ENCODE data around the gene TMA7B.
"Not testable (repeated sequence)": the region's sequence is repeated elsewhere in the genome, so short reads cannot be mapped to it uniquely, and the experiment has no call there.

TMA7B gene

GRCh38 chr22:39983346-39983745 lies 23.1 kb downstream of the TMA7B start:
- no peak for DNase-seq (ENCODE audit: low read depth, low spot score)

- no peak for DNase-seq (ENCODE audit: low read depth, low spot score)
These were observed 23.8 kb downstream of the TMA7B start for GRCh38 chr22:39984006-39984405.

DNA sequence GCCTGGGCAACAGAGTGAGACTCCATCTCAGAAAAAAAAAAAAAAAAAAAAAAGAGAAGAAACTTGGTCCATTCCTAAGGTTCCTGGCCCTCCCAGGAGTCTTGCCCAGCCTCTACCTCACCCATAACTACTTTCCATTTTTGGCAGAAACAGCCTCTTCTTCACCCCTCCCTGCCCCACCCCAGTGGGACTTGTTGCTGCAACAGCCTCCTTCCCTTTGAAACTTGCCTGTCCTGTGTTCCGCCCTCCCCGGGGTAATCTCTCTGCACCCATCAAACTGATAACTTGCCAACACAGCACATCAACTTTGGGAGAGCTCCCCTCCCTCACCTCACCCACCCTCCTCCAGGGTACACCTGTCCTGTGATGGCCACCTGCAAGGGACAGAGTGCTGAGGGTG lies 24.5 kb downstream of the TMA7B start:
- DNase-seq (ENCODE audit: low read depth, low spot score) = no peak

DNA sequence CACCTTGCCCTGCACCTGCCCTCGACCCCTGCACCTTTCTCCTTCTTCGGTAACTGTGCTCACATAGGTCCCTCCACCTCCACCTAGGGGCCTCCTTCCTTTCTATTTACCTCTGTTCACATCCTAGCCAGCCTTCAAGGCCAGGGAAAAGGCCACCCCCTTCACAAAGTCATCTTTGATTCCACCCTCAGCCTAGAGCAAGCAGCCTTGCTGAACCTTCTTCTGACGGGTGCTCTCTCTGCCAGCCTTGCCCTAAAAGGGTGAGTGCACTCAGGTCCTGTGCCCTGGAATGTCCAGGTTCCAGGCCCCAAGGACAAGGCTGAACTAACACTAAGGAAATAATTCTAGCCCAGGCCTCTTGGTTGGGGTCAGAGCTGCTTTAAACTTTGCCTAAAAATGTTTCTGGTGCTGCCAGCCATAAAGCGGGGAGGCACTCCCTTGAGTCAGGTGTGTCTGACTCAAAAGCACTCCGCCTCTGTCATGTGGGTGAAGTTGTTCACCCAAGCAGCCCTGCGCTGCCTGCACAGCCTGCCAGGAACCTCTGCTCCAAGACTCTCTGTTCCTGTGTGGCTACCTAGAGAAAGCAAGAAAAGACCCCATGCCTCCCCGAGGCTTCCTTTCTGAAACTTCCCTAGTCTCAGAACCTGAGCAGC lies 25.3 kb downstream of the TMA7B start:
- no peak for DNase-seq (ENCODE audit: low read depth, low spot score)

- DNase-seq (ENCODE audit: low read depth, low spot score) = no peak
These were observed 28.4 kb downstream of the TMA7B start for GRCh38 chr22:39988386-39989114.

- DNase-seq (ENCODE audit: low read depth, low spot score) = no peak
These were observed 29.4 kb downstream of the TMA7B start for GRCh38 chr22:39989633-39990032.

DNA sequence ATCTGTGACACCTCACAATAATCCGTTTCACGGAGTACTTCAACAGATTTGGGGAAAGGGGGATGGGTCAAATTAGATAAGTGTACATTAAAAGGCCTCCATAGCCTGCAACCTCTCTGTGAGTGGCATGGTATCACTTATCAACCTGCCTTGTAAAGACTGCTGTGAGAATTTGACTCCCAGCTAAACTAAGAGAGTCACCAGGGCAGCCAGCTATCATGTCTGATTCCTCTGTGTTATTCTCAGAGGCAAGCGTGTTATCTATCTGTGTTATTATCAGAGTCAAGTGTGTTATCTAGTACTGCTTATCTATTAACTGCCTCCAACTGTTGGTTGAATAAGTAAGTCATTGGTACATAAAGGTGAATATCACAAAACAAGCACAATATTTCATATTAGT lies 30.5 kb downstream of the TMA7B start:
- no peak for DNase-seq (ENCODE audit: low read depth, low spot score)

GRCh38 chr22:39991159-39991860 lies 31.1 kb downstream of the TMA7B start:
- no peak for DNase-seq (ENCODE audit: low read depth, low spot score)

DNA sequence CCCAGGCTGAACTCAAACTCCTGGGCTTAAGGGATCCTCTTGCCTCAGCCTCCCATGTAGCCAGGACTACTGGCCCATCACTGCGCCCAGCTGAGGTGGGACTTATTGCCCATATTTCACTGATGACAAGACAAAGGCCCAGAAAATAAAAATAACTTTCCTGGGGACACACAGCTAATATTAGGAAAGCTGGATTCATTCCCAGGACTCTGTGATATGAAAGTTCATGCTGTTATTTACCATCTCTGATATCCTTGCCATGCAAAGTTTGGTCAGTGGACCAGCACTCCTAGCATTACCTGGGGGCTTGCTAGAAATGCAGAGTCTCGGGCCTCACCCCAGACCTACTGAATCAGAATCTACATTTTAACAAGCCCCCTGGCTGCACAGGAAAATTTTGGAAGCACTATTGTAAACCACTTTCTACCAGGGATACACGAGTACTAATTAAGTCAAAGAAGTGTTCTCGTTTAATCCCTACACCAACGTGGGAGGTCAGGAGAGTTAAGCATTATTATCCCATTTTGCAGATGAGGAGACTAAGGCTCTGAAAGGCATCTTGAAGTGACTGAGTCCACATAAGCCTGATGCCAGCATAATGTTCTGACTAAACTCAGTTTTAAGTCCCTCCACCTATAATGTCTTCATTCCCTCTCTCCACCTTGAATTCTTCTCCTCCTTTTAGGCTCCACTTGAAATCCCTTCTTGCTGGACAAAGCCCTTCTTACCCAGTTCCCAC lies 32.1 kb downstream of the TMA7B start:
- no peak for DNase-seq (ENCODE audit: low read depth, low spot score)

DNA sequence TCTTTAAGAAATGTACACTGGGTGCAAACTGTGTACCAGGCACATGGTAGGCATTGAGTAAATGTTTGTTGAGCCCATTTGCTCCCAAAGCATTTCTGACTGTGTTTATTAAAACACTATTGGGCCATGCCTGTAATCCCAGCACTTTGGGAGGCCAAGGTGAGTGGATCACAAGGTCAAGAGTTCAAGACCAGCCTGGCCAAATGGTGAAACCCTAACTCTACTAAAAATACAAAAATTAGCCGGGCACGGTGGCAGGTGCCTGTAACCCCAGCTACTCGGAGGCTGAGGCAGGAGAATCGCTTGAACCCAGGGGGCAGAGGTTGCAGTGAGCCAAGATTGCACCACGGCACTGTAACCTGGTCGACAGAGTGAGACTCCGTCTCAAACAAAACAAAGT lies 32.7 kb downstream of the TMA7B start:
- DNase-seq (ENCODE audit: low read depth, low spot score) = not testable (repeated sequence)

- DNase-seq (ENCODE audit: low read depth, low spot score) = peak; percentile 51
These were observed 33.9 kb downstream of the TMA7B start for GRCh38 chr22:39994041-39994565.

DNA sequence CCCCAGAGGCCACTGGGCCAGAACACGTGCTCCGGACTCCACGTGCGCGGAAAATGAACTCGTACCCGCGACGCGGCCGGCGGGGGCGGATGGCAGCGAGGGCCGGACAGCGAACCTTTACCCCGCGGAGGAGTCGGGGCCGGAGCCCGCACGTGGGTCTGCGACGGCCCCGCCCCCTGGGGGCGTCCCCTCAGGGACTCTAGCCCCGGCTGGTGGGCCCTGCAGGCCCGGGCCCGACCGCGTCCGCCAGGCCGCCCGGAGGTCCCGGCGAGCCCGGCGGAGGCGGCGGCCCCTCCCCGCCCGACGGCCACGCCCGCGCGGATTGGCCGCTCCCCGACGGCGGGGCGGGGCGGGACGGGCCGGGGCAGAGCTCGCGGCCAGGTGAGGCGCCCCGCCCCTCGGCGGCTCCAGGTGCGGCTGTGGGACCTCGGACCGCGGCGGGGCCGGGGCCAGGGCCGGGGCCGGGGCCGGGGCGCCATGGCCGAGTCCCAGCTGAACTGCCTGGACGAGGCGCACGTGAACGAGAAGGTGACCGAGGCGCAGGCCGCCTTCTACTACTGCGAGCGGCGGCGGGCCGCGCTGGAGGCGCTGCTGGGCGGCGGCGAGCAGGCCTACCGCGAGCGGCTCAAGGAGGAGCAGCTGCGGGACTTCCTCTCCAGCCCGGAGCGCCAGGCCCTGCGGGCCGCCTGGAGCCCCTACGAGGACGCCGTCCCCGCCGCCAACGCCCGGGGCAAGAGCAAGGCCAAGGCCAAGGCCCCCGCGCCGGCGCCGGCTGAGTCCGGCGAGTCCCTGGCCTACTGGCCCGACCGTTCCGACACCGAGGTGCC lies 34.6 kb downstream of the TMA7B start, which contains the start of gene FAM83F:
FAM83F (plus strand) TSS at position 389 of the 827 bp plus-strand sequence; CDS start at position 478, 89 bp downstream.
- DNase-seq (ENCODE audit: low read depth, low spot score) = peak; percentile 19

- DNase-seq (ENCODE audit: low read depth, low spot score) = no peak
These were observed 35.4 kb downstream of the TMA7B start for GRCh38 chr22:39995393-39996252.

DNA sequence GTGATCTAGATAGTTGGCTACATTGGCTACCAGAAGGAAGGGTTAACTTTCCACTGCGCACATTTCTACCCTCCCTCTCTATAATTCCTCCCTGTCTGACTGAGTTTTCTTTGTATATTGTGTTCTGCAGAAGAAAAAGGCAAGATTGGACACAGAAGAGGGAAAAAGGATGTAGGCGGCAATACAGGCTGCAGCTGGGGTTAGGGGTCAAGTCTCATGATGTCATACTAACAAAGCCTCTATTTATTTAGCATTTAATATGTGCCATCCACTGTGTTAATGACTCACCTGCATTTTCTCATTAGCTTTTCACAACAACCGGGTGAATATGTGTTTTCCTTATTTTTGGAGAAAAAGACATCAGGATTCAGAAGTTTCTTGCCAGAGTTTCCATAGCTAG lies 36.5 kb downstream of the TMA7B start:
- no peak for DNase-seq (ENCODE audit: low read depth, low spot score)

- DNase-seq (ENCODE audit: low read depth, low spot score) = no peak
These were observed 37.2 kb downstream of the TMA7B start for GRCh38 chr22:39997421-39997820.

DNA sequence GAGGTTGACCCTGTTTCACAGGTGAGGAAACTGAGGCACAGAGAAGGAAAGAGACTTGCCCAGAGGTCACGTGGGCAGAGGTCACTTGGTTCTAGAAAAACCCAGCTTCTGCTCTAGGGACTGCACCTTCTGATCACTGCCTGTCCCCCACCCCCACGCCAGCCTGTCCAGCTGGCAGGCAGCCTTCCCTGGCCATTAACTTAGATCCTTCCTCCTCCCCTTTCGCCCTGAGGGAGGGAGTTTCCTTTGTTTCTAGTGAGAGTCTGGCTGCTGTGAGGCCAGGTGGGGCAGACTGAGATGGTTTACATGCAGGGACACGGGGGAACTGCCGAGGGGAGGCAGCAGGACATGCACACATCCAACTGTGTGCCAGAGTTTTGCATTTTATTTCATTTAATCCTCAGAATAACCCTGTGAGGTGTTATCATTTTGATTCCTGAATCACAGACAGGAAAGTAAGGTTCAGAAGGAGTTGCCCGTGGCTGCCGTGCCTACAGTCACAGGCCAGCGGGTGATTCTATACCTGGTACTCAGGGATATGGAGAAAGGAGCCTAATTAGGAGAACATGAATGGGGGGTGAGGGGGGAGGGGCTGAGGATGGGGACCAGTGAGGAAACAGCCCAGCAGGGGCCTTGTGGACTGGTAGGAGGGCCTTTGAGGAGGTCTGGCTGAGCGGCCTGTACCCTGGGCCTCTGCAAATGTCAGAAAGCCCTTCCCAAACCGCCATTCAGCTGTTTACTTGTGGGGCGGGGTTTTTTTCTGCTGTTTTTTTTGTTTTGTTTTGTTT lies 37.9 kb downstream of the TMA7B start:
- DNase-seq (ENCODE audit: low read depth, low spot score) = no peak

DNA sequence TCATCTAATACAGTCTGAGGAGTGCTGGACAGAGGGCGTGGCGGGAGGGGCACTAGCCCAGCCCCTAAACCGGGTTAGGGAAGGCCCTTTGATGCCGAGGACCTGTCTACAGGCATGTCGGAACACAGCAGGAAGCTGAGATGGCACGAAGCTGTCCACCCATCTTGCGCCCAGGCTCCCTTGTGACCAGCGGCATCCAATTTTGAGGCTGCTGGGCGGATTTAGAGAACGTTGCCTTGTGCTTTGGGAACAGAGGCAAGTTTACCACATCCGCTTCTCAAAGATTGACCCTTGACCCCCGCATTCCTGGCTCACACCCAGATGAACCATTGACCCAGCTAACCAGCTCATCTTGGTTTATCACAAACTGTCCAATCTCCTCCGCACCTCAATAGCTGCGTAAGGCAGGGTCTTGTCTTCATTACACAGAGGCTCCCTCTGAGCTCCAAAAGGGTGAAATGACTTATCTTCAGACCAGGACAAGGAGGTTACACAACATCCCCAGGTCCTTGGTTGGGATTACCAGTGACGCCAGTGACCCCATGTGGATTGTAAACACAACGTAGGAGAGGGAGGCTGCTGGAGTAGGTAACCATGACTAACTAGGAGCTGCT lies 39.1 kb downstream of the TMA7B start:
- DNase-seq (ENCODE audit: low read depth, low spot score) = no peak

GRCh38 chr22:40000171-40000570 lies 40.0 kb downstream of the TMA7B start:
- DNase-seq (ENCODE audit: low read depth, low spot score) = no peak

- DNase-seq (ENCODE audit: low read depth, low spot score) = no peak
These were observed 40.9 kb downstream of the TMA7B start for GRCh38 chr22:40001106-40001505.

Measured in activated naive CD8-positive, alpha-beta T cell treated with anti-CD3 and anti-CD28 coated beads, Interleukin-2, amount 50 U/mL, for 16 hours (primary cell).